ENCODE results near the gene LAMB3.

- TF ChIP-seq CTCF (IDR thresholded peaks at IDR 0.05) = no peak
- TF ChIP-seq ZFX (IDR thresholded peaks at IDR 0.05; ENCODE audit: borderline replicate concordance) = no peak
Measured at GRCh38 chr1:209653915-209654351, 1.7 kb upstream of the LAMB3 start.

Measured in 22Rv1 (cell line).